OCI-LY7 (cell line): ENCODE data around the gene COPG1. TPM values are rescaled to one million over a fixed set of nuclear protein-coding genes. Genes with fewer than 3 reads are reported as not detected.

Experiments used
- BruUV-seq: library from RNA; stranded (reverse); fragments of 400-500 nt; replicated peaks from 2 replicates; lab custom pipeline; 2021; lab: Mats Ljungman, UMichigan
- CTCF ChIA-PET: fragments of 300-600 bp; sonication (Branson Sonifier 250); formaldehyde crosslinking; loops from one replicate; lab custom pipeline; 2022; ENCODE audit warnings: antibody characterized with exemption; ENCODE audit not compliant: unreplicated experiment; lab: Charles Lee
- POLR2A ChIA-PET: fragments of 300-600 bp; sonication (Branson Sonifier 250); formaldehyde crosslinking; loops from one replicate; lab custom pipeline; 2022; ENCODE audit warnings: antibody characterized with exemption; lab: Charles Lee
- DNase-seq: peaks from one replicate; pipeline ENCODE4 v3.0.0-alpha.2; 2015; ENCODE audit warnings: low spot score
- H2AFZ ChIP-seq: fragments of 200-600 bp; sonication (generic), shearing (Covaris generic); 2 replicates; pipeline ENCODE4 v1.6.1; 2014; ENCODE audit warnings: mild to moderate bottlenecking, antibody characterized with exemption, low read length, moderate library complexity
- H3K27ac ChIP-seq: fragments of 200-600 bp; sonication (generic); 2 replicates; pipeline ENCODE4 v1.5.1; 2014; ENCODE audit warnings: mixed run types, low read depth, mild to moderate bottlenecking, moderate library complexity, low read length, inconsistent platforms; ENCODE audit not compliant: poor library complexity, severe bottlenecking
- H3K36me3 ChIP-seq: fragments of 200-600 bp; sonication (generic); 2 replicates; pipeline ENCODE4 v1.6.1; 2014; ENCODE audit warnings: mild to moderate bottlenecking, antibody characterized with exemption, low read length, moderate library complexity, mixed read lengths; ENCODE audit not compliant: insufficient read depth
- H3K4me1 ChIP-seq: fragments of 200-600 bp; sonication (generic); 2 replicates; pipeline ENCODE4 v1.5.1; 2014; ENCODE audit warnings: mild to moderate bottlenecking, low read length; ENCODE audit not compliant: insufficient read depth, poor library complexity, severe bottlenecking
- H3K4me2 ChIP-seq: fragments of 200-600 bp; sonication (generic); 2 replicates; pipeline ENCODE4 v1.6.1; 2014; ENCODE audit warnings: mild to moderate bottlenecking, low read length
- H3K4me3 ChIP-seq: fragments of 200-600 bp; sonication (generic); 2 replicates; pipeline ENCODE4 v1.5.1; 2014; ENCODE audit warnings: mild to moderate bottlenecking, low read depth, low read length; ENCODE audit not compliant: poor library complexity, severe bottlenecking
- H3K79me2 ChIP-seq: fragments of 200-600 bp; sonication (generic); 2 replicates; pipeline ENCODE4 v1.6.1; 2016; ENCODE audit warnings: low read depth, mild to moderate bottlenecking, low read length, moderate library complexity, mixed read lengths; ENCODE audit not compliant: insufficient read depth
- H3K9me2 ChIP-seq: fragments of 200-600 bp; sonication (generic); 2 replicates; pipeline ENCODE4 v1.6.1; 2016; ENCODE audit warnings: mild to moderate bottlenecking, low read length, mixed read lengths; ENCODE audit not compliant: insufficient read depth
- H3K9me3 ChIP-seq: fragments of 200-600 bp; sonication (generic); 2 replicates; pipeline ENCODE4 v1.6.1; 2014; ENCODE audit warnings: mild to moderate bottlenecking, mixed run types, low read length, mixed read lengths
- H4K20me1 ChIP-seq: fragments of 200-600 bp; sonication (generic); 2 replicates; pipeline ENCODE4 v1.6.1; 2014; ENCODE audit warnings: mild to moderate bottlenecking, antibody characterized with exemption, low read length, moderate library complexity, mixed read lengths; ENCODE audit not compliant: insufficient read depth
- EZH2phosphoT487 ChIP-seq: fragments of 200-600 bp; sonication (generic); IDR thresholded peaks from 2 replicates; pipeline ENCODE4 v1.6.1; 2018; ENCODE audit warnings: low read depth, borderline replicate concordance, mild to moderate bottlenecking, mixed run types, antibody characterized with exemption, low read length, moderate library complexity, mixed read lengths
- intact Hi-C: fragments of 100-400 bp; cut with micrococcal nuclease; formaldehyde crosslinking; loops from one replicate; pipeline ENCODE4 v1.10.0; 2022; ENCODE audit not compliant: unreplicated experiment
- total RNA-seq, 2 experiments: library from RNA; depleted of rRNA in 1 of 2; stranded (reverse); fragments of >200 nt in 1 of 2; shearing (Covaris generic) in 1 of 2; gene quantifications; 2 replicates each; pipeline ENCODE4 v1.2.3, GENCODE V29; 2014 to 2022
- TF ChIP-seq, protein P1 (sequence below): fragments of 200-600 bp; sonication (generic); conservative IDR thresholded peaks from 2 replicates; pipeline ENCODE4 v1.5.1; 2014; ENCODE audit warnings: mild to moderate bottlenecking, antibody characterized with exemption, low read length, moderate library complexity, mixed read lengths

The COPG1 gene
- total RNA-seq, 2 experiments from 2014 or later: 91.9 to 182 TPM

DNA sequence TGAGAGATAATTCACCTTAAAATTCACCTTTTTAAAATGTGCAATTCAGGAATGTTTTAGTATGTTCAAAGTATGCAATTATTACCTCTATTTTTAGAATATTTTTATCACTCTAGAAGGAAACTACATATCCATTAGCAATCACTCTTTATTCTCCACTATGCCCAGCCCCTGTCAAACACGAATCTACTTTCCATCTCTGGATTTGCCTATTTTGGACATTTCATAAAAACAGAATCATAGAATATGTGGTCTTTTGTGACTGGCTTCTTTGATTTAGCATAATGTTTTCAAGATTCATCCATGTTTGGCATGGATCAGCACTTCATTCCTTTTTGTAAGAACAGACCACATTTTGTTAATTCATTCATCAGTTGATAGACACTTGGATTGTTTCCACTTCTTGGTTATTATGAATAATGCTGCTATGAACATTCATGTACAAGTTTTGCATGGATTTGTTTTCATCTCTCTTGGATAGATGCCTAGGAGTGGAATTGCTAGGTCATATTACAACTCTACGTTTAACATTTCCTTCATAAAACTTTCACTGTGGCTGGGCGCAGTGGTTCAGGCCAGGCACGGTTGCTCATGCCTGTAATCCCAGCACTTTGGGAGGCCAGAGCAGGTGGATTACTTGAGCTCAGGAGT is 42.0 kb downstream of the COPG1 start:
- no peak overlapping the region for H3K4me3 ChIP-seq
- no peak overlapping the region for H2AFZ ChIP-seq
- intact Hi-C loops: no loop called here
- H4K20me1 ChIP-seq: peaks cover 16% of the 10 kb centered on the region; the same call in 1 of the 2 replicates
- DNase-seq: no peak
- H3K9me3 ChIP-seq: no peaks in the 10 kb centered on the region
- peaks cover 97% of the 10 kb centered on the region for H3K36me3 ChIP-seq
- CTCF ChIA-PET: no interaction called here
- no peak overlapping the region for H3K4me2 ChIP-seq
- no peak overlapping the region for H3K27ac ChIP-seq
- BruUV-seq: no TSS peak
- no peaks in the 10 kb centered on the region for H3K9me2 ChIP-seq
- H3K79me2 ChIP-seq: peaks cover 40% of the 10 kb centered on the region
- TF ChIP-seq EZH2phosphoT487: no peak
- TF ChIP-seq, protein P1, sequence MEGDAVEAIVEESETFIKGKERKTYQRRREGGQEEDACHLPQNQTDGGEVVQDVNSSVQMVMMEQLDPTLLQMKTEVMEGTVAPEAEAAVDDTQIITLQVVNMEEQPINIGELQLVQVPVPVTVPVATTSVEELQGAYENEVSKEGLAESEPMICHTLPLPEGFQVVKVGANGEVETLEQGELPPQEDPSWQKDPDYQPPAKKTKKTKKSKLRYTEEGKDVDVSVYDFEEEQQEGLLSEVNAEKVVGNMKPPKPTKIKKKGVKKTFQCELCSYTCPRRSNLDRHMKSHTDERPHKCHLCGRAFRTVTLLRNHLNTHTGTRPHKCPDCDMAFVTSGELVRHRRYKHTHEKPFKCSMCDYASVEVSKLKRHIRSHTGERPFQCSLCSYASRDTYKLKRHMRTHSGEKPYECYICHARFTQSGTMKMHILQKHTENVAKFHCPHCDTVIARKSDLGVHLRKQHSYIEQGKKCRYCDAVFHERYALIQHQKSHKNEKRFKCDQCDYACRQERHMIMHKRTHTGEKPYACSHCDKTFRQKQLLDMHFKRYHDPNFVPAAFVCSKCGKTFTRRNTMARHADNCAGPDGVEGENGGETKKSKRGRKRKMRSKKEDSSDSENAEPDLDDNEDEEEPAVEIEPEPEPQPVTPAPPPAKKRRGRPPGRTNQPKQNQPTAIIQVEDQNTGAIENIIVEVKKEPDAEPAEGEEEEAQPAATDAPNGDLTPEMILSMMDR: no peak
- H3K4me1 ChIP-seq: peaks cover 4% of the 10 kb centered on the region
- POLR2A ChIA-PET: interaction anchor here (0.6 to 1.2 kb wide), 2 partner anchors 8 to 50 kb away, joined by 3 to 4 read pairs; no protein-coding TSS in a partner anchor

DNA sequence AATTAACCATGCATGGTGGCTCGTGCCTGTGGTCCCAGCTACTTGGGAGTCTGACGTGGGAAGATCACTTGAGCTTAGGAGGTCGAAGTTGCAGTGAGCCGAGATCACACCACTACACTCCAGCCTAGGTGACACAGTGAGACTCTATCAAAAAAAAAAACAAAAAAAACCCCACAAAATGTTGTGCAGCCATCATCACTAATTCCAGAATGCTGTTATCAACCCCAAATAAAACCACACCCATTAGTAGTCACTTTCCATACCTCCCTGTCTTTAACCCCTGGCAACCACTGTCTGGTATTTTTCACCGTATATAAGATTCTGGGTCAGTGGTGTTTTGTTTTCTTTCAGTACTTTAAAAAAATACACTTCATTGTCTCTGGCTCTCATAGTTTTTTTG is 45.9 kb downstream of the COPG1 start:
- no TSS peak for BruUV-seq
- peaks cover 12% of the 10 kb centered on the region; the same call in 1 of the 2 replicates for H3K79me2 ChIP-seq
- DNase-seq: no peak
- no peak overlapping the region for H3K4me3 ChIP-seq
- TF ChIP-seq, protein P1: no peak
- TF ChIP-seq EZH2phosphoT487: no peak
- H3K9me2 ChIP-seq: no peaks in the 10 kb centered on the region
- no peak overlapping the region for H3K4me2 ChIP-seq
- H3K9me3 ChIP-seq: no peaks in the 10 kb centered on the region
- intact Hi-C loops: no loop called here
- H3K27ac ChIP-seq: no peak overlapping the region
- H2AFZ ChIP-seq: no peak overlapping the region
- CTCF ChIA-PET: no interaction called here
- no peaks in the 10 kb centered on the region; the same call in 1 of the 2 replicates for H4K20me1 ChIP-seq
- POLR2A ChIA-PET: interaction anchor here (0.9 kb wide), 1 partner anchor 12 kb away, joined by 3 read pairs; no protein-coding TSS in a partner anchor
- H3K36me3 ChIP-seq: peaks cover 96% of the 10 kb centered on the region
- H3K4me1 ChIP-seq: no peaks in the 10 kb centered on the region
